ENCODE results near the gene UTP14C.

GRCh38 chr13:52043675-52044074, 19.2 kb downstream of the UTP14C start:
- TF ChIP-seq POLR2A (IDR thresholded peaks at IDR 0.05; ENCODE audit: extremely low read depth, insufficient read length) = no peak
- TF ChIP-seq, protein P1, sequence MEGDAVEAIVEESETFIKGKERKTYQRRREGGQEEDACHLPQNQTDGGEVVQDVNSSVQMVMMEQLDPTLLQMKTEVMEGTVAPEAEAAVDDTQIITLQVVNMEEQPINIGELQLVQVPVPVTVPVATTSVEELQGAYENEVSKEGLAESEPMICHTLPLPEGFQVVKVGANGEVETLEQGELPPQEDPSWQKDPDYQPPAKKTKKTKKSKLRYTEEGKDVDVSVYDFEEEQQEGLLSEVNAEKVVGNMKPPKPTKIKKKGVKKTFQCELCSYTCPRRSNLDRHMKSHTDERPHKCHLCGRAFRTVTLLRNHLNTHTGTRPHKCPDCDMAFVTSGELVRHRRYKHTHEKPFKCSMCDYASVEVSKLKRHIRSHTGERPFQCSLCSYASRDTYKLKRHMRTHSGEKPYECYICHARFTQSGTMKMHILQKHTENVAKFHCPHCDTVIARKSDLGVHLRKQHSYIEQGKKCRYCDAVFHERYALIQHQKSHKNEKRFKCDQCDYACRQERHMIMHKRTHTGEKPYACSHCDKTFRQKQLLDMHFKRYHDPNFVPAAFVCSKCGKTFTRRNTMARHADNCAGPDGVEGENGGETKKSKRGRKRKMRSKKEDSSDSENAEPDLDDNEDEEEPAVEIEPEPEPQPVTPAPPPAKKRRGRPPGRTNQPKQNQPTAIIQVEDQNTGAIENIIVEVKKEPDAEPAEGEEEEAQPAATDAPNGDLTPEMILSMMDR (IDR thresholded peaks at IDR 0.05; ENCODE audit: low read depth, low read length) = no peak

All from NB4 (cell line).